Liver (tissue), 9 donors: ENCODE results near the gene LRRTM4. TPM values are rescaled to one million over a fixed set of nuclear protein-coding genes. Genes with fewer than 3 reads are reported as not detected.

Source experiments
- DNase-seq: peaks from one replicate; pipeline ENCODE4 v3.0.0-alpha.2; 2017; ENCODE audit warnings: low spot score
- H3K27ac ChIP-seq, 2 donors: one replicate each; pipeline ENCODE4 v1.7.0; 2013; ENCODE audit warnings: inconsistent platforms in 2 of 2, low read length in 2 of 2, control low read depth in 1 of 2, low read depth in 1 of 2, mild to moderate bottlenecking in 1 of 2
- H3K27me3 ChIP-seq, 4 donors: one replicate each; pipeline versions ENCODE4 v1.6.1 to v1.7.0; 2013; ENCODE audit warnings: low read length in 3 of 4, inconsistent platforms in 1 of 4, mild to moderate bottlenecking in 1 of 4, moderate library complexity in 1 of 4; ENCODE audit not compliant: control insufficient read depth in 4 of 4, insufficient read depth in 4 of 4
- H3K36me3 ChIP-seq, 4 donors: one replicate each; pipeline versions ENCODE4 v1.6.1 to v1.7.0; 2013; ENCODE audit warnings: low read length in 3 of 4, mild to moderate bottlenecking in 3 of 4, low read depth in 1 of 4, moderate library complexity in 1 of 4; ENCODE audit not compliant: control insufficient read depth in 4 of 4, insufficient read depth in 3 of 4
- H3K4me1 ChIP-seq, 4 donors: one replicate each; pipeline versions ENCODE4 v1.6.1 to v1.7.0; 2013; ENCODE audit warnings: low read length in 3 of 4, mild to moderate bottlenecking in 3 of 4, moderate library complexity in 1 of 4; ENCODE audit not compliant: control insufficient read depth in 4 of 4, insufficient read depth in 4 of 4
- H3K4me3 ChIP-seq, 3 donors: one replicate each; pipeline versions ENCODE4 v1.6.1 to v1.7.0; 2013; ENCODE audit warnings: low read length in 3 of 3, control low read depth in 1 of 3, low read depth in 1 of 3, mild to moderate bottlenecking in 1 of 3
- H3K9ac ChIP-seq, 2 donors: one replicate each; pipeline ENCODE4 v1.7.0; 2013; ENCODE audit warnings: low read length in 2 of 2, mild to moderate bottlenecking in 2 of 2, moderate library complexity in 2 of 2, control low read depth in 1 of 2, low read depth in 1 of 2
- H3K9me3 ChIP-seq, 4 donors: one replicate each; pipeline versions ENCODE4 v1.6.1 to v1.7.0; 2013; ENCODE audit warnings: low read length in 3 of 4; ENCODE audit not compliant: control insufficient read depth in 4 of 4
- ATF3 ChIP-seq: IDR thresholded peaks from 2 replicates; pipeline ENCODE4 v1.6.1; 2016; ENCODE audit warnings: antibody characterized with exemption
- EGR1 ChIP-seq, 2 donors: IDR thresholded peaks; 2 replicates each; pipeline ENCODE4 v1.6.1; 2016 to 2018; ENCODE audit warnings: antibody characterized with exemption in 2 of 2, low read depth in 2 of 2
- FOXA2 ChIP-seq: IDR thresholded peaks from 2 replicates; pipeline ENCODE4 v1.6.1; 2016; ENCODE audit warnings: antibody characterized with exemption
- NR2F2 ChIP-seq: IDR thresholded peaks from 2 replicates; pipeline ENCODE4 v1.6.1; 2016; ENCODE audit warnings: antibody characterized with exemption
- RAD21 ChIP-seq, 2 donors: IDR thresholded peaks; 2 replicates each; pipeline ENCODE4 v1.6.1; 2016; ENCODE audit warnings: antibody characterized with exemption in 2 of 2, mild to moderate bottlenecking in 2 of 2
- RXRA ChIP-seq, 2 donors: IDR thresholded peaks; 2 replicates each; pipeline ENCODE4 v1.6.1; 2017 to 2018; ENCODE audit warnings: antibody characterized with exemption in 2 of 2, mild to moderate bottlenecking in 1 of 2
- SP1 ChIP-seq: IDR thresholded peaks from 2 replicates; pipeline ENCODE4 v1.6.1; 2018; ENCODE audit warnings: antibody characterized with exemption, mild to moderate bottlenecking
- TAF1 ChIP-seq: conservative IDR thresholded peaks from 2 replicates; pipeline ENCODE4 v1.6.1; 2016; ENCODE audit warnings: antibody characterized with exemption, mild to moderate bottlenecking
- YY1 ChIP-seq: IDR thresholded peaks from 2 replicates; pipeline ENCODE4 v1.6.1; 2016; ENCODE audit warnings: antibody characterized with exemption, mild to moderate bottlenecking
- ZBTB33 ChIP-seq: IDR thresholded peaks from 2 replicates; pipeline ENCODE4 v1.6.1; 2016; ENCODE audit warnings: antibody characterized with exemption
- WGBS: extraction: QIAGEN DNeasy Blood & Tissue Kit; methylation state at CpG from one replicate; pipeline ENCODE4 v1.1.7; 2013; 5-methylcytosine and 5-hydroxymethylcytosine counted together
- polyA plus RNA-seq, 2 donors: library from polyadenylated mRNA; stranded (reverse) in 1 of 2; unstranded in 1 of 2; fragments of 200-250 nt in 1 of 2; fragments of >200 nt in 1 of 2; fragmentation: Nextera tagmentation in 1 of 2; extraction: Ambion mirVana in 1 of 2; gene quantifications; one replicate each; pipeline versions ENCODE4 v1.2.1 to v1.2.3, GENCODE V29; 2013 to 2015
- total RNA-seq, 2 donors: library from RNA; depleted of rRNA; stranded (reverse); fragments of >200 nt; gene quantifications; one replicate each; pipeline ENCODE4 v1.2.3, GENCODE V29; 2014
- TF ChIP-seq, protein P1 (sequence below): fragments of 150-350 bp; IDR thresholded peaks from 2 replicates; pipeline ENCODE4 v1.5.1; 2017; ENCODE audit warnings: improper control_type of control experiment, low read depth, low read length; ENCODE audit not compliant: missing input control
- donor health status: healthy.
- donor health status: healthy.
- donor health status: healthy.
- donor health status: healthy.
- donor health status: healthy.

Gene LRRTM4
- total and polyA plus RNA-seq, 4 donors: 0.06 to 0.09 (median 0.08) TPM; not detected in 1

DNA sequence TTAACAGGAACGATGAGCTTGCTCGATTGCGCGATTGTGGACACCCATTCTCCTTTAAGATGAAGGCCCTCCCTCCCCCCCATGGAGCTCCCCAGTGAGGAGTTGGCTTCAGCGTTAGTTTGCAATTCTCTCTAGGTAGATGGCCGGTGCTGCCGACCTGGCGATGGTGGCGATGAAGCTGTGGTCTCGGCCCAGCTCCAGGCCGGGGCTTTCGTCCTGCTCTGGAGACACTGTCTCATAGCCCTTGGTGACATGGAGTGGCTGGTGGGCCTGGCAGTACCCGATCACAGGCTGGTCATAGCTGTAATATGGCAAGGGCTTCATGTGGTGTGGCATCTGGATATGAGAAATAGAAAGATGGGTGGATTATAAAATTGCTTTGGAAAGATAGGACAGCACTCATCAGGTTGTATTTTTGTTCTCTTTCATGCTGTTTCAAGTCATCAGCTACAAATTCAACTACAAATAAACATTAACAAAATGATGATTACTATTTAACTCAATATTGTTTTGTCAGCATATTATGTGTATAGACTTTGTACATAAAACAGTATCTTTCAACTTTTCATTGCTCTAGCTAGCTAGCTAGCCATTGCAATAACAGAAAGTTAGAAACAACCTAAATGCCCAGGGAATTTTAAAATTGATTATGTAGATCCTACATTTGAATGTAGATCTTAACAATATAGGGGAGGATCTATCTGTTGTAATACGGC, 773.4 kb downstream of the LRRTM4 start:
- Histone ChIP-seq H3K27ac (no peak overlapping the region), H3K27me3 (no peaks in the 10 kb centered on the region), H3K4me3 (no peak overlapping the region), H3K9me3 (no peaks in the 10 kb centered on the region), H3K9ac (no peak overlapping the region), H3K4me1 (no peaks in the 10 kb centered on the region), H3K36me3 (no peaks in the 10 kb centered on the region)
- no peak for TF ChIP-seq SP1
- no peak for TF ChIP-seq ATF3
- TF ChIP-seq, protein P1, sequence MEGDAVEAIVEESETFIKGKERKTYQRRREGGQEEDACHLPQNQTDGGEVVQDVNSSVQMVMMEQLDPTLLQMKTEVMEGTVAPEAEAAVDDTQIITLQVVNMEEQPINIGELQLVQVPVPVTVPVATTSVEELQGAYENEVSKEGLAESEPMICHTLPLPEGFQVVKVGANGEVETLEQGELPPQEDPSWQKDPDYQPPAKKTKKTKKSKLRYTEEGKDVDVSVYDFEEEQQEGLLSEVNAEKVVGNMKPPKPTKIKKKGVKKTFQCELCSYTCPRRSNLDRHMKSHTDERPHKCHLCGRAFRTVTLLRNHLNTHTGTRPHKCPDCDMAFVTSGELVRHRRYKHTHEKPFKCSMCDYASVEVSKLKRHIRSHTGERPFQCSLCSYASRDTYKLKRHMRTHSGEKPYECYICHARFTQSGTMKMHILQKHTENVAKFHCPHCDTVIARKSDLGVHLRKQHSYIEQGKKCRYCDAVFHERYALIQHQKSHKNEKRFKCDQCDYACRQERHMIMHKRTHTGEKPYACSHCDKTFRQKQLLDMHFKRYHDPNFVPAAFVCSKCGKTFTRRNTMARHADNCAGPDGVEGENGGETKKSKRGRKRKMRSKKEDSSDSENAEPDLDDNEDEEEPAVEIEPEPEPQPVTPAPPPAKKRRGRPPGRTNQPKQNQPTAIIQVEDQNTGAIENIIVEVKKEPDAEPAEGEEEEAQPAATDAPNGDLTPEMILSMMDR: no peak
- TF ChIP-seq FOXA2: no peak
- no peak for DNase-seq
- WGBS: 90% methylated on average over 14 of the region's 14 CpGs

DNA sequence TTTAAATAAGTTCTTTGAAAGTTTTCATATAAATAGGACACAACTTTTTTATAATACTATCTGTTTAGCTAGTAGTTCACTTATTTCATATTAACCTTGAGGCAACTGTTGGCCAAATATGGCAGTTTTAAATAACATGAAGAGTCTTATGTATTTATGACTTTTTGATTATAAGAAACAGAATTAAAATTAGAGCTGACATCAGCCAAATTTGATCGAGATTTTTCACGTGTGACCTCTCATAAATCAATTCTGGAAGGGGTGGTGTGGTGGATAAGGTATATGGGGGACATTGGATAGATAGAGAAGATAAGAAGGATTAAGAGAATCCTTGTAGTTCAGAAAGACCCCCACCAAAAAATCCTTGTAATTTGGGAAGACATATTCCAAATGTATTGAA, 776.6 kb downstream of the LRRTM4 start:
- Histone ChIP-seq H3K9ac (no peak overlapping the region), H3K36me3 (no peaks in the 10 kb centered on the region), H3K27ac (no peak overlapping the region), H3K27me3 (no peaks in the 10 kb centered on the region), H3K4me1 (no peaks in the 10 kb centered on the region), H3K4me3 (no peak overlapping the region), H3K9me3 (no peaks in the 10 kb centered on the region)
- 84% methylated on average over 2 of the region's 2 CpGs for WGBS
- DNase-seq: no peak
- TF ChIP-seq ZBTB33 (no peak), NR2F2 (no peak), TAF1 (no peak), RXRA (IDR thresholded peaks at IDR 0.05) (no peak)
- TF ChIP-seq, protein P1: no peak

DNA sequence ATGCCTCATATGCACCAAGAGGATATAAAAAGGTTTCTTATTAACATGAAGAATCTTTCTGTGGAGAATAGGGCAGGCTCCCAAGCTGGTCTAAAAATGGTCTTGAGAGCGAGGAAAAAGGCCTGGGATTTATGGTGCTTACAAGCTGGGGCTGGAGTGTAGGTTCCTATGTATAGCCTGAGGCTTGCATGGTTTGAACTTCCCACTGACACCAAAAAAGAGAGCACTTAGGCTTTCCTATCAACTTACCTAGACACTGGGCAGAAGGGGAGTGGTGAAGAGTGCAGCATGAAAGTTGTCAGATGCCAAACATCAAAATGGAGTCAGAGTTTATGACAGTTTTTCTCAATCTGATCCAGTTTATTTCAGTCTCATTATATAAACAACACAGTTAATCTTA, 784.6 kb downstream of the LRRTM4 start:
- Histone ChIP-seq H3K4me1 (no peaks in the 10 kb centered on the region), H3K27me3 (no peaks in the 10 kb centered on the region), H3K4me3 (no peak overlapping the region), H3K36me3 (no peaks in the 10 kb centered on the region), H3K9me3 (no peaks in the 10 kb centered on the region), H3K9ac (no peak overlapping the region), H3K27ac (no peak overlapping the region)
- WGBS: 80% methylated on average over 1 of the region's 1 CpG
- no peak for DNase-seq
- TF ChIP-seq ZBTB33 (no peak), YY1 (no peak), EGR1 (IDR thresholded peaks at IDR 0.05; ENCODE audit: low read depth in 2 of 2) (no peak), RAD21 (IDR thresholded peaks at IDR 0.05) (no peak), TAF1 (no peak), SP1 (no peak)
